Activated B cell treated with CpG ODN at 0.5 μM for 24 hours (primary cell): ENCODE results near the gene C1orf210. TPM values are rescaled to one million over a fixed set of nuclear protein-coding genes. Genes with fewer than 3 reads are reported as not detected.

Experiments
- ATAC-seq: fragments of 200-7000 bp; cut with Tn5 transposase; one replicate; pipeline ENCODE4 v1.10.0; 2021; ENCODE audit warnings: low read depth, mild to moderate bottlenecking, moderate library complexity
- CTCF ChIA-PET: fragments of 350-600 bp; sonication (Branson Sonifier 250); formaldehyde crosslinking; loops from one replicate; lab custom pipeline; 2021; ENCODE audit warnings: antibody characterized with exemption; lab: Charles Lee
- POLR2A ChIA-PET: fragments of 350-600 bp; sonication (Branson Sonifier 250); formaldehyde crosslinking; loops from one replicate; lab custom pipeline; 2021; ENCODE audit warnings: antibody characterized with exemption; lab: Charles Lee
- DNase-seq: peaks from one replicate; pipeline ENCODE4 v3.0.0; 2022
- H3K27ac Mint-ChIP-seq: one replicate; pipeline ENCODE4 v1.8.0; 2020; ENCODE audit warnings: mixed read lengths
- H3K27me3 Mint-ChIP-seq: one replicate; pipeline ENCODE4 v1.8.0; 2021; ENCODE audit warnings: mixed read lengths
- H3K36me3 Mint-ChIP-seq: one replicate; pipeline ENCODE4 v1.8.0; 2021; ENCODE audit warnings: low read depth, mixed read lengths
- H3K4me1 Mint-ChIP-seq: one replicate; pipeline ENCODE4 v1.8.0; 2021; ENCODE audit warnings: mixed read lengths
- H3K4me3 Mint-ChIP-seq: one replicate; pipeline ENCODE4 v1.8.0; 2020; ENCODE audit warnings: mild to moderate bottlenecking, mixed read lengths
- H3K9me3 Mint-ChIP-seq: one replicate; pipeline ENCODE4 v1.8.0; 2020; ENCODE audit warnings: mixed read lengths
- intact Hi-C: fragments of 100-400 bp; cut with micrococcal nuclease; formaldehyde crosslinking; loops from one replicate; pipeline ENCODE4 v1.15.1; 2024
- total RNA-seq: library from RNA; stranded (reverse); gene quantifications from 2 replicates; pipeline ENCODE4 v1.2.3, GENCODE V29; 2022
- TF ChIP-seq, protein P1 (sequence below): fragments of 200-600 bp; IDR thresholded peaks from one replicate; pipeline ENCODE4 v1.8.0; 2022; ENCODE audit warnings: antibody characterized with exemption, mild to moderate bottlenecking

C1orf210 gene
- total RNA-seq, 1 donor from 2014 or later, result not detected

DNA sequence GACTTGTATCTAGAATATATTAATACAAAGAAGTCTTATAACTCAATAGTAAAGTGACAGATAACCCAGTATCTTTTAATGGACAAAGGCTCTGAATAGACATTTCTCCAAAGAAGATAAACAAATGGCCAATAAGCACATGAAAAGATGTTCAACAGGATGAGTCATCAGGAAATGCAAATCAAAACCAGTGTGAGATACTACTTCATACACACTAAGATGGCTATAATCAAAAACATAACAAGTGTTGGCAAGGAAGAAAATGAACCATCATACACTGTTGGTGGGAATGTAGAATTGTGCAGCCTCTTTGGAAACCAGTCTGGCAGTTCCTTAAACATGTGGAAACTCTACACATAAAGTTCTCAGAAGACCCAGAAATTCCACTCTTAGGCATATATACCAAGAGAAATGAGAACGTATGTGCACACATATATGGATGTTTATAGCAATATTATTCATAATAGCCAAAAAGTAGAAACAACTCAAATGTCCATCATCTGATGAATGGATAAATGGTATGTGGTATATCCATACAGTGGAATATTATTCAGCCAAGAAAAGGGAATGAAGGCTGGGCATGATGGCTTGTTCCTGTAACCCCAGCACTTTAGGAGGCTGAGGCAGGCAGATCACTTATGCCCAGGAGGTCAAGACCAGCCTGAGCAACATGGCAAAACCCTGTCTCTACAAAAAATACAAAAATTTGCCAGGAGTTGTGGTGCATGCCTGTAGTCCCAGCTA, 42.3 kb upstream of the C1orf210 start:
- ChIA-PET CTCF (no interaction called here), POLR2A (no interaction called here)
- H3K36me3 Mint-ChIP-seq, result no peaks in the 10 kb centered on the region
- no peaks in the 10 kb centered on the region for H3K4me1 Mint-ChIP-seq
- H3K27ac Mint-ChIP-seq, result no peak overlapping the region
- H3K4me3 Mint-ChIP-seq, result no peak overlapping the region
- DNase-seq (no peak), ATAC-seq (no peak)
- TF ChIP-seq, protein P1, sequence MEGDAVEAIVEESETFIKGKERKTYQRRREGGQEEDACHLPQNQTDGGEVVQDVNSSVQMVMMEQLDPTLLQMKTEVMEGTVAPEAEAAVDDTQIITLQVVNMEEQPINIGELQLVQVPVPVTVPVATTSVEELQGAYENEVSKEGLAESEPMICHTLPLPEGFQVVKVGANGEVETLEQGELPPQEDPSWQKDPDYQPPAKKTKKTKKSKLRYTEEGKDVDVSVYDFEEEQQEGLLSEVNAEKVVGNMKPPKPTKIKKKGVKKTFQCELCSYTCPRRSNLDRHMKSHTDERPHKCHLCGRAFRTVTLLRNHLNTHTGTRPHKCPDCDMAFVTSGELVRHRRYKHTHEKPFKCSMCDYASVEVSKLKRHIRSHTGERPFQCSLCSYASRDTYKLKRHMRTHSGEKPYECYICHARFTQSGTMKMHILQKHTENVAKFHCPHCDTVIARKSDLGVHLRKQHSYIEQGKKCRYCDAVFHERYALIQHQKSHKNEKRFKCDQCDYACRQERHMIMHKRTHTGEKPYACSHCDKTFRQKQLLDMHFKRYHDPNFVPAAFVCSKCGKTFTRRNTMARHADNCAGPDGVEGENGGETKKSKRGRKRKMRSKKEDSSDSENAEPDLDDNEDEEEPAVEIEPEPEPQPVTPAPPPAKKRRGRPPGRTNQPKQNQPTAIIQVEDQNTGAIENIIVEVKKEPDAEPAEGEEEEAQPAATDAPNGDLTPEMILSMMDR, result no peak
- intact Hi-C loops, result no loop called here
- peaks cover 19% of the 10 kb centered on the region for H3K9me3 Mint-ChIP-seq
- H3K27me3 Mint-ChIP-seq, result no peaks in the 10 kb centered on the region

DNA sequence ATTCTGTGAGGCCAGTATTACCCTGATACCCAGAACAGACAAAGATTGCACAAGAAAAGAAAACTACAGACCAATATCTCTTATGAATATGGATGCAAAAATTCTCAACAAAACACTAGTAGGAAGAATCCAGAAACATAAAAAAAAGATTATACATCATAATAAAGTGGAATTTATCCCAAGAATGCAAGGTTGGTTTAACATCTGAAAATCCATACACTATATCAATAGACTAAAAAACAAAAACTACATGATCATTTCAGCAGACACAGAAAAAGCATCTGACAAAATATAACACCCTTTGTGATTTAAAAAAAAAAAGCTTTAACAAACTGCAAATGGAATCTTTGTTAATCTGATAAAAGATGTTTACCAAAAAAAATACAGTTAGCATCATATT, 40.0 kb upstream of the C1orf210 start:
- ChIA-PET CTCF (no interaction called here), POLR2A (interaction anchor here (0.9 kb wide), 1 partner anchor 33 kb away, joined by 4 read pairs; the partner anchor contains the start of gene CDC20)
- no peaks in the 10 kb centered on the region for H3K27me3 Mint-ChIP-seq
- H3K36me3 Mint-ChIP-seq, result no peaks in the 10 kb centered on the region
- no peak overlapping the region for H3K27ac Mint-ChIP-seq
- no peak for DNase-seq
- intact Hi-C loops, result no loop called here
- peaks cover 19% of the 10 kb centered on the region for H3K9me3 Mint-ChIP-seq
- TF ChIP-seq, protein P1, result no peak
- H3K4me3 Mint-ChIP-seq, result no peak overlapping the region
- no peak for ATAC-seq
- no peaks in the 10 kb centered on the region for H3K4me1 Mint-ChIP-seq

DNA sequence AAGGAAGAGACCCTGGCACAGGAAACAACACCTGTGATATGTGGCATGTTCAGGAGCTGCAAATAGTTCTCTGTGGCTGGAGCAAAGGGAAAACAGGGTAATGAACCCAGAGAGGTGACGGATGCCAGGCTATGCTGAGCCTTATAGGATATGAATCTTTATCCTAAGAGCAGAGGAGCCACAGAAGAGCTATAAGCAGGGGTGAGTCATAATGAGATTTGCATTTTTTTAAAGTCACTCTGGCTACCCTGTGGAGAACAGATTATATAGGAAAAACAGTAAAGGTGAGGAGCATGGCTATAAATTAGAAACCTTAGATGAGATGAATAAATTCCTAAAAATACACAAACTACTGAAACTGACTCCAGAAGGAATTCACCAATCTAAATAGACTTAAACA, 39.4 kb upstream of the C1orf210 start:
- ChIA-PET CTCF (no interaction called here), POLR2A (no interaction called here)
- Mint-ChIP-seq H3K36me3 (no peaks in the 10 kb centered on the region), H3K27ac (no peak overlapping the region), H3K4me1 (no peaks in the 10 kb centered on the region), H3K9me3 (peaks cover 19% of the 10 kb centered on the region), H3K27me3 (no peaks in the 10 kb centered on the region), H3K4me3 (no peak overlapping the region)
- intact Hi-C loops, result no loop called here
- DNase-seq (no peak), ATAC-seq (no peak)
- TF ChIP-seq, protein P1, result no peak

DNA sequence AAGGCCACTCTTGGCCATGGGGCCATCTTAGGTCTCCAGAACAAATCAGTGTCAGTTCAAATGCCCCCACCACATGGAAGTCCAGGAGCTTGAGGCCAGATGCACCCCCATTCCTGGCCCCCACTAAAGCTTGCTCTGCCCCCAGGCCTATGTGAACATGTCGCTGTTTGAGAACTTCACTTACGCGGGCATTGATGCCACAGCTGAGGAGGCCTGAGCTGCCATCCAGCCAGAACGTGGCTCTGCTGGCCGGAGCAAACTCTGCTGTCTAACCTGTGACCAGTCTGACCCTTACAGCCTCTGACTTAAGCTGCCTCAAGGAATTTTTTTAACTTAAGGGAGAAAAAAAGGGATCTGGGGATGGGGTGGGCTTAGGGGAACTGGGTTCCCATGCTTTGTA, 37.1 kb upstream of the C1orf210 start:
- ChIA-PET POLR2A (interaction anchor here (1.1 kb wide), 1 partner anchor 46 kb away, joined by 4 read pairs; no protein-coding TSS in a partner anchor), CTCF (no interaction called here)
- peaks cover 16% of the 10 kb centered on the region for H3K9me3 Mint-ChIP-seq
- no peaks in the 10 kb centered on the region for H3K36me3 Mint-ChIP-seq
- H3K27me3 Mint-ChIP-seq, result no peaks in the 10 kb centered on the region
- no peak overlapping the region for H3K27ac Mint-ChIP-seq
- ATAC-seq (no peak), DNase-seq (no peak)
- no peak overlapping the region for H3K4me3 Mint-ChIP-seq
- TF ChIP-seq, protein P1, result no peak
- H3K4me1 Mint-ChIP-seq, result no peaks in the 10 kb centered on the region
- intact Hi-C loops, result no loop called here

DNA sequence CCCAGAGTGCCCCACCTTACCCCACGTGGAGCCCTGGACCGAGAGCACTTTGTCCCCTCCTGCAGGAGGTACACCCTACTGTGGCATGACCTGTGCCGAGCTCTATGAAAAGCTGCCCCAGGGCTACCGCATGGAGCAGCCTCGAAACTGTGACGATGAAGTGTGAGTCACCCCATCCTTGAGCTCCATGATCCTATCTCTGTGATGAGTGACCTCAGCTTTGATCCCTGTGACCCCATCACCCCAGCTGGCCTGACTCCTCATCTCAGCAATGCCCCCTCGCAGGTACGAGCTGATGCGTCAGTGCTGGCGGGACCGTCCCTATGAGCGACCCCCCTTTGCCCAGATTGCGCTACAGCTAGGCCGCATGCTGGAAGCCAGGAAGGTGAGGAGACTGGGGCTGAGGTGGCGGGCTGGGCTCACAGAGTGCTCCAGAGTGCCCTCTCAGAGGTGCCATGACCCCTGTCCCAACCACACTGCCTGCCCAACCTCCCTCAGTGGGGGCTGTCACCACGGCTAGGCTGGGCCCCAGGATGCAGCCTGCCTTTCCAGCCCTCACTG, 36.0 kb upstream of the C1orf210 start:
- H3K27me3 Mint-ChIP-seq, result no peaks in the 10 kb centered on the region
- intact Hi-C loops, result no loop called here
- H3K9me3 Mint-ChIP-seq, result peaks cover 15% of the 10 kb centered on the region
- TF ChIP-seq, protein P1, result no peak
- no peak overlapping the region for H3K27ac Mint-ChIP-seq
- ChIA-PET CTCF (no interaction called here), POLR2A (no interaction called here)
- no peaks in the 10 kb centered on the region for H3K4me1 Mint-ChIP-seq
- H3K4me3 Mint-ChIP-seq, result no peak overlapping the region
- ATAC-seq (no peak), DNase-seq (no peak)
- H3K36me3 Mint-ChIP-seq, result no peaks in the 10 kb centered on the region
